Skeletal muscle satellite cell (primary cell): ENCODE measurements around the gene LHFPL2.
A peak's percentile ranks its signal among the peaks of the same experiment; 100 is the strongest.

Experiments
- H3K27me3 ChIP-seq: 2 replicates; pipeline ENCODE4 v1.7.0; 2013; ENCODE audit warnings: low read length; ENCODE audit not compliant: control insufficient read depth, insufficient read depth
- H3K36me3 ChIP-seq: 2 replicates; pipeline ENCODE4 v1.7.0; 2013; ENCODE audit warnings: mild to moderate bottlenecking, control low read depth, low read length; ENCODE audit not compliant: insufficient read depth
- H3K4me1 ChIP-seq: 2 replicates; pipeline ENCODE4 v1.7.0; 2013; ENCODE audit warnings: low read length; ENCODE audit not compliant: control insufficient read depth, insufficient read depth
- H3K4me2 ChIP-seq: 2 replicates; pipeline ENCODE4 v1.7.0; 2013; ENCODE audit warnings: mild to moderate bottlenecking, low read length
- H3K4me3 ChIP-seq: 2 replicates; pipeline ENCODE4 v1.7.0; 2013; ENCODE audit warnings: low read length
- H3K9ac ChIP-seq: 2 replicates; pipeline ENCODE4 v1.7.0; 2013; ENCODE audit warnings: mild to moderate bottlenecking, low read depth, low read length, moderate library complexity
- H3K9me3 ChIP-seq: replicated peaks from 2 replicates; pipeline ENCODE4 v1.7.0; 2013; ENCODE audit warnings: mild to moderate bottlenecking, control low read depth, low read length

LHFPL2 gene

DNA sequence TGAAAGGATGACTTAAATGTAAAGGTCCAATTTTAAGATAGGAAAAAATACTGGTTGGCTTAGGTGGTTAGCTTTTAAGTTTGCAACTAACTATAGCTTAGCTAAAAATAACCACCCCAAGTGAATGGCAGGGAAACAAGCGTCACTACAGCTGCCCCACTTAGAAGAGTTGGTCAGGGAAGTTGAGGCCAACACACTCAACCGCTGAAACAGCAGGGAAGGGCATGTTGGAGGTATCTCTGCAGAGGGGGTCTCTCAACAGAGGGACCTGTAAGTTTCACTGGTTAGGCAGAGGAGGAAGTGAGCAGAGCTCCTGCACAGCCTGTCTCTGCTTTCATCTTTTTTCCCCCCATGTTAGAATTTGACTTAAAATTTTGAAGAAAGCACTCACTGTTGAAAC, 75.3 kb downstream of the LHFPL2 start:
- Histone ChIP-seq H3K36me3 (no peaks in the 10 kb centered on the region), H3K9ac (no peak overlapping the region), H3K9me3 (no peaks in the 10 kb centered on the region), H3K4me1 (peaks cover 39% of the 10 kb centered on the region), H3K4me2 (no peak overlapping the region), H3K4me3 (no peak overlapping the region), H3K27me3 (no peaks in the 10 kb centered on the region)

DNA sequence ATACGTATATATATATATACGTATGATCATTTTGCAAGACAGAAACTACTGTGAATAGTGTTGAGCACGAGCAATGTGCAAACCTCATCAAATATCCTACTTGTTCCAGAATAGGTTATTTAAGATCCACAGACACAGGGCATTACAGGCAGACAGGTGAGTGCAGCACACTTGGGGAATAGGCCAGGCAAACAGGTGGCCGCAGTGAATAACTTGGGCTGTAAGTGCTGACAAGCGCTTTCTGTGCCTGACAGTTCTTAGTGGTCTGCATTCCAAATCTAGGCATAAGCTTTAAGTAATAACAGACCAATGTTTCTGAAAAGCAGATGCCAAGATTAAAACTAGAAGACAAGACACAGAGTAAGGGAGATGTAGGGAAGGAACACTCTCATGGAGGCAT, 77.9 kb downstream of the LHFPL2 start:
- no peak overlapping the region for H3K4me3 ChIP-seq
- no peaks in the 10 kb centered on the region for H3K36me3 ChIP-seq
- H3K4me2 ChIP-seq = no peak overlapping the region
- peaks cover 36% of the 10 kb centered on the region for H3K4me1 ChIP-seq
- no peaks in the 10 kb centered on the region for H3K9me3 ChIP-seq
- H3K27me3 ChIP-seq = no peaks in the 10 kb centered on the region
- H3K9ac ChIP-seq = no peak overlapping the region

DNA sequence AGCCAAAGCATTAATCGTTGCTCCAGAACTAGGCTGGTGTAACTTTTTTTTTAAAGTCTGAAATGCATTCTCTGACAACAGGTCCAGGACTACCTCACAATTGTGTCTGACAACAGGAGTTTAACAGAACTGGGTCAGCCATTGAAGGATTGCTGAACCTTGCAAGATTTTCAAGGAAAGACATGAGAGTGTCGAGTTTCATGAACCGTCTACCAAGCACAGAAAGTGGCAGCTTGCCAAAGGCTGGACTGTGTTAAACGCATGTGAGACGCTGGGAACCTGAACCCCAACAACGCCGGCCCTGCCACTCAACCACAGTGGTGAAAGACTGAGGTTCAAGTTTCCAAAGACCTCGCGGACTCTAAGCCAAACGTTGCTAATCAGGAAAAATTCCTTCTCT, 79.1 kb downstream of the LHFPL2 start:
- Histone ChIP-seq H3K27me3 (no peaks in the 10 kb centered on the region), H3K4me3 (no peak overlapping the region), H3K9ac (no peak overlapping the region), H3K36me3 (peaks cover 6% of the 10 kb centered on the region), H3K9me3 (no peaks in the 10 kb centered on the region), H3K4me2 (peak overlapping the region; percentile 24), H3K4me1 (peaks cover 31% of the 10 kb centered on the region)

DNA sequence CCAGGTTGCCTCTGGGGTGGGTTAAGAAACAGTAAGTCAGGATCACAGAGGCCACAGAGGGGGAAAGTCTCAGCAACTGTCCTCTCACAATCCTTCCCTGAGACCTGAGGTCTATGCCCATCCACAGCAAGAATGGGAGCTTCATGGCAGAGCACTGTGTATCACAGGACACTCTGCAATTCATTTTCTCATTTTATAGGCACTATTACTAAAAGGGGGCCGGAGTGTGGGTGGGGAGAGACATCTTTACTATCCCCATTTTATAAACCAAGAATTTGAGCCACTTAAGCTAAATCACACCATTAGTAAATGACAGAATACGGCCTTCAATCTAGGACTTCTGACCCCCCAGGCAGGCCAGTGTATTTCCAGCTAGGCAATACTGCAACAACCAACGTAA, 79.9 kb downstream of the LHFPL2 start:
- Histone ChIP-seq H3K27me3 (no peaks in the 10 kb centered on the region), H3K9me3 (no peaks in the 10 kb centered on the region), H3K36me3 (peaks cover 13% of the 10 kb centered on the region), H3K4me2 (no peak overlapping the region), H3K9ac (no peak overlapping the region), H3K4me1 (peaks cover 27% of the 10 kb centered on the region), H3K4me3 (no peak overlapping the region)

DNA sequence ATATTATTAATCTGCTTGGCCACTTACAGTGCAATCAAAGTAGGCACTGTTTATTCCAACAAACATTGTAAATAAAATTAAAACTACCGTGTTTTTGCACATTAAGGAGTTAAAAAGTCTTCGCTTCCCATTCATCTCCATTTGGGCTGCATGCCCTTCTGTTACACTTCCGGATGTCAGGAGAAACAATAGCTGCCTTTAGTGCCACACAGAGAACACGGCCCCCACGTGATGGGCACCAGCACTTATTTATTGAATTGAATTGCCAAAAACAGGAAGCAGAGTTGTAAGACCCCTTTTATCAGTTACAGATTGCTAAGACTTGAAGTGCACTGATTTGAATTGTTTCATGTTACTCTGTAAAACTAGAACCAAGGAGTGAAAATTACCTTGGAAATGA, 80.4 kb downstream of the LHFPL2 start:
- Histone ChIP-seq H3K27me3 (no peaks in the 10 kb centered on the region), H3K9ac (no peak overlapping the region), H3K4me3 (no peak overlapping the region), H3K4me1 (peaks cover 27% of the 10 kb centered on the region), H3K4me2 (no peak overlapping the region), H3K9me3 (no peaks in the 10 kb centered on the region), H3K36me3 (peaks cover 15% of the 10 kb centered on the region)

DNA sequence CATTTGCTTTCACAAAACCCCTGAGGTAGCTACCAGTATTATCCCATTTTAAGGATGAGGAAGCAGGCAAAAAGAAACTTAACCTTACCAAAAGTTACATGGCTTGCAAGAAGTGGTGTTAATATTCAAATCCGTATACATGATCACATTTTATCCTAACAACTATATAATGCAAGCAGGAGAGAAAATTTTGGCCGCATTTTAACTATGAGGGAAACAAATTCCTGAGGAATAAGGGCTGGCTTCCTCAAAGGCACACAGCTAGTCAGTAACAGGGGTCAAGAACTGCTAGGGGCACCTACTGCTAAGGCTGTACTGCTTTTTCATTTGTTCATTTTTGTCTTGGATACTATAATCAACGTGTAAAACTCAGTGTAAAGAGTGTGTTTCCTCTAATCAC, 81.0 kb downstream of the LHFPL2 start:
- peaks cover 15% of the 10 kb centered on the region for H3K36me3 ChIP-seq

DNA sequence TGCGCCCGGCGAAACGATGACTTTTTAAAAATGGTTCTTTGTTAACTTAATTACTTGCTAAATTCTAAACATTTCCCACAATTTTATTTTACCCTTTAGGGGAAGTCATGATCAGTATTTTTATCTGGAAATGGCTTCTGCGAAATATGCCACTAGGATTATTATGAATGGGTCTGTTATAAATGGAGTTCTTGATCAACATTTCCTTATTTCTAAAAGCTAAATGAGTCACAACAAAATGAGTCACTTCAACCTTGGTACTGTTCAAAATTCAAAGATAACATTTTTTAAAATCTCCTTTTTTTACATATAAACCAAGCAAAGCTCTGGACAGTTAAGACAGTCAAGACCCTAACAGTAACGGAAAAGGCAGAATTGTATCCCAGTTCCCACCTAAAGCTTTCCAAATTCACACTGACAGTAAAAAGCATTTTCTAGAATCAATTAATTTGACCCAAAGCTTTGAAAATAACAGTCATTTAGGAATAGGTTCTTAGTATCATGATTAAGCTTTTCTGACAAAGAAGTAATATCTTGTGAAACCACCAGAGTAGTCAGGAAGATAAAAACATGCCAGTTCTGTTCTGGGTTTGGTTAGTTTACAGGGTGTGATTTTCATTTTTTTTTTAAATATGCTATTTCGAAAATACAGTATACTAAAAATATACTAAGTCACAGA, 81.7 kb downstream of the LHFPL2 start:
- Histone ChIP-seq H3K36me3 (peaks cover 15% of the 10 kb centered on the region), H3K4me2 (peak overlapping the region; percentile 5), H3K4me3 (no peak overlapping the region), H3K9ac (peak overlapping the region; percentile 8), H3K4me1 (peaks cover 27% of the 10 kb centered on the region), H3K9me3 (no peaks in the 10 kb centered on the region), H3K27me3 (no peaks in the 10 kb centered on the region)

More for the DNA sequence above, 81.0 kb downstream of the LHFPL2 start:
- H3K4me3 ChIP-seq = no peak overlapping the region
- H3K4me1 ChIP-seq = peaks cover 27% of the 10 kb centered on the region
- H3K27me3 ChIP-seq = no peaks in the 10 kb centered on the region
- no peak overlapping the region for H3K4me2 ChIP-seq
- no peaks in the 10 kb centered on the region for H3K9me3 ChIP-seq
- H3K9ac ChIP-seq = peak overlapping the region; percentile 8

DNA sequence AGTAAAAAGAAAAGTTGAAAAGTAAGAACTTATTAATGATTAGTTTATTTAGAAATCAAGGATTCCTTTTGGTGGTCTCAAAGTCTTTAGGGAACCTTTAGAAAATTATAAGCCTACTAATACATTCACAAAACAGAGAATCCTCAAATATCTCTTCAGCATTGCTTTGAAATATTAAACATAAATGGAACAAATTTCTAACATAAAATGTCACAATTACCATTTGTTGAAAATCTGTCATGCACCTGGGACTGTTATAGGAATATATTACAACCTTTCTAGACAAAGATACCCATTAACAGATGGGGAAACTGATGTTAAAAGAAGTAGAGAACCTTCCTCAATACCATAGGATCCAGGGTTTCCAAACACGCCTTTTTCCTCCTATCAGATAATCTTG, 83.2 kb downstream of the LHFPL2 start:
- Histone ChIP-seq H3K4me2 (no peak overlapping the region), H3K4me3 (no peak overlapping the region), H3K4me1 (peaks cover 27% of the 10 kb centered on the region), H3K9ac (no peak overlapping the region), H3K36me3 (peaks cover 15% of the 10 kb centered on the region), H3K27me3 (no peaks in the 10 kb centered on the region), H3K9me3 (no peaks in the 10 kb centered on the region)

DNA sequence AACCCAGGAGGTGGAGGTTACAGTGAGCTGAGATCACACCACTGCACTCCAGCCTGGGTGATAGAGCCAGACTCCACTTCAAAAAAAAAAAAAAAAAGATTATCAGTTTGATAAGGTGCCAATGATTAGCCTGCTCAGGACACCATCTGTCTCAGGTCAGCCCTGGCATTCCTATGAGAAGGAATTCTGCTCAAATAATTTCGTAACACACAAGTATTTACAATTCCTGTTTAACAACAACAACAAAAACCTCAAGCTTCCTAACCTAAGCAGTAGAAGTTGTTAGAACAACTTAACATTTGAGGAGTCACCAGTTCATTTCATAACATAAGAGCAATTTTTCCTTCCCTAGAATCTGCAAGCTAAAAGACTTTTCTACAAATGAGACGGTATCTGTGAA, 85.0 kb downstream of the LHFPL2 start:
- Histone ChIP-seq H3K4me2 (no peak overlapping the region), H3K9me3 (no peaks in the 10 kb centered on the region), H3K27me3 (no peaks in the 10 kb centered on the region), H3K4me3 (no peak overlapping the region), H3K36me3 (peaks cover 19% of the 10 kb centered on the region), H3K9ac (no peak overlapping the region), H3K4me1 (peaks cover 17% of the 10 kb centered on the region)

DNA sequence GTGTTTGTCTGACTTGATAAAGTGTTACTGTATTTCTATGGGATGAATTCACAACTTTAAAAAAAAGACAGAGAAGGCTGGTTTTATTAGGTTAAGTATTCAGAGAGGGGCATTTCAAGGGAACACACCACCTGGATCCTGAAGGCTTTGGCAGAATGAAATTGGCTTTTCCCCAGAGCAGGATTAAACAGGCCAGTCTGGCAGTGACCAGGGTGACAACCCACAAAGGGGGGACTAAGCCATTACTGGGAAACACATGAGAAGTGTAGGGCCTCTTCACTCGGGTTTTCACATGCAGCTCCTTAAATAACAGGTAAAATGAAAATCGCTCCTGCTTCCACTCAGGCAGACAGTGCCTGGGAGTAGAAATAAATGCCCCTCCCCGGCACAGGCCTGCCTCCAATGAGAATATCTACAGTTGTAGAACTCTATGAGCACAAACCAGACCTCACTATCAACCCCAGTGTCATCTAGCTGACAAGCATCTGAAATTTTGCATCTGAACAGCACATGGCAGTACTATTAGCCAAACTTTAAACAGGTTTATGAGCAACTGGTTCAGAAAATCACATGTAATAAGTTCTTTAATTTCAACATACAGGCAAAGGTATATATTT, 85.8 kb downstream of the LHFPL2 start:
- H3K4me3 ChIP-seq = no peak overlapping the region
- H3K9me3 ChIP-seq = no peaks in the 10 kb centered on the region
- no peak overlapping the region for H3K9ac ChIP-seq
- H3K4me2 ChIP-seq = no peak overlapping the region
- H3K4me1 ChIP-seq = peaks cover 10% of the 10 kb centered on the region
- no peaks in the 10 kb centered on the region for H3K27me3 ChIP-seq
- H3K36me3 ChIP-seq = peaks cover 19% of the 10 kb centered on the region

DNA sequence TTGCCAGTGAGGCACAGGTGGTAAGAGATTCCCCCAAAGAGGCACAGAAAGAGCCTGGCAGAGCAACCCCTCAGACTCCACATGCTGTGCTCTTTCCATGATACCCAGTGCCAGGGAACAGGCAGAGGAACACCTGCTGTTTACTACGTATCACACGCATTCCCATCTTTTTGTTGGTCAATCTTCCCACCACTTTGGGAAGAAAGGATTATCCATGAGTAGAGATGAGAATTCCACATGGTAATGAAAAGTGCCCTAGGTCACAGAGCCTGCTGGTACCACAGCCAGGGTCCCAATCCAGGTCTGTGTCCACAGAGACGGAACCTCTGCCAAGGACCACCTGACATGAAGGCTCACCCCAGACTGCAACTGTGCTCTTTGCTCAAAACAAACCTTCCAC, 86.6 kb downstream of the LHFPL2 start:
- Histone ChIP-seq H3K4me2 (no peak overlapping the region), H3K4me3 (no peak overlapping the region), H3K36me3 (peaks cover 19% of the 10 kb centered on the region), H3K9ac (no peak overlapping the region), H3K9me3 (no peaks in the 10 kb centered on the region), H3K4me1 (peaks cover 2% of the 10 kb centered on the region), H3K27me3 (no peaks in the 10 kb centered on the region)

DNA sequence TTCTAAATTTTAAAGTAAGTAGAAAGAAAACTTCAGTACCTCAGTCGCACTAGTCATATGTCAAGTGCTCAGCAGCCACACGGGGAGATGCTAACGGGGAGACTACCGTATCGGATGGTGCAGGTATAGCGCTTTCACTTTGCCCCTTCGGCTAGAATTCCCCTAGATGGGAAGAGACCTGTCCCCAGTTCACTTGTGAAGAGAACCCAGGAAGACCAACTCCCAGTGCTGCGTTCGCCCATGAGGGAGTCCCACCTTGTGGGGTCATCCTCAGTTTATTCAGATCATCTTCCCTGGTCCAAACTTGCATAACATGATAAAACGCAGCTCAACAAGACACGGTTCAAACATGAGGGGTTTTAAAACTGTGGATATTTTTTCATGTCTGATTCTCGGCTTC, 87.3 kb downstream of the LHFPL2 start:
- Histone ChIP-seq H3K27me3 (no peaks in the 10 kb centered on the region), H3K36me3 (peaks cover 19% of the 10 kb centered on the region), H3K9ac (no peak overlapping the region), H3K4me3 (no peak overlapping the region), H3K4me1 (no peaks in the 10 kb centered on the region), H3K4me2 (no peak overlapping the region), H3K9me3 (no peaks in the 10 kb centered on the region)
